Thoracic aorta (tissue), 2 donors: Measurements from ENCODE around the gene PAK6. TPM values are rescaled to one million over a fixed set of nuclear protein-coding genes. Genes with fewer than 3 reads are reported as not detected.

ENCODE experiments used
- ATAC-seq: fragments of 150-250 bp; one replicate; pipeline ENCODE4 v1.8.0; 2017; ENCODE audit warnings: low read depth; ENCODE audit not compliant: insufficient number of reproducible peaks, low FRiP score
- DNase-seq: peaks from one replicate; pipeline ENCODE4 v3.0.0-alpha.2; 2020; ENCODE audit warnings: low spot score
- H3K27ac ChIP-seq, 2 donors: fragments of 200-600 bp; sonication (generic); 1 replicate in 1 of 2; 2 replicates in 1 of 2; pipeline ENCODE4 v1.5.1; 2016; ENCODE audit warnings: mild to moderate bottlenecking in 2 of 2, moderate library complexity in 2 of 2
- H3K27me3 ChIP-seq: fragments of 200-600 bp; sonication (generic); replicated peaks from 2 replicates; pipeline ENCODE4 v1.6.0; 2016; ENCODE audit warnings: mild to moderate bottlenecking; ENCODE audit not compliant: insufficient read depth
- H3K36me3 ChIP-seq: fragments of 200-600 bp; sonication (generic); one replicate; pipeline ENCODE4 v1.5.1; 2016
- H3K4me1 ChIP-seq, 2 donors: fragments of 200-600 bp; sonication (generic); 1 replicate in 1 of 2; 2 replicates in 1 of 2; pipeline versions ENCODE4 v1.5.1 to v1.6.0; 2016; ENCODE audit warnings: low read depth in 2 of 2, mild to moderate bottlenecking in 1 of 2; ENCODE audit not compliant: control insufficient read depth in 1 of 2
- H3K4me3 ChIP-seq: fragments of 200-600 bp; sonication (generic); 2 replicates; pipeline ENCODE4 v1.5.1; 2016; ENCODE audit warnings: mild to moderate bottlenecking
- H3K9me3 ChIP-seq: fragments of 200-600 bp; sonication (generic); 2 replicates; pipeline ENCODE4 v1.5.1; 2016
- total RNA-seq, 2 donors: library from RNA; depleted of rRNA; stranded (reverse); fragments of >200 nt; gene quantifications; one replicate each; pipeline versions ENCODE4 v1.1.0 to v1.2.3, GENCODE V29; 2016
- TF ChIP-seq, protein P1 (sequence below): fragments of 200-600 bp; sonication (generic); IDR thresholded peaks from one replicate; pipeline ENCODE4 v1.5.1; 2019; ENCODE audit warnings: antibody characterized with exemption

PAK6 gene
- total RNA-seq, 2 donors from 2014 or later: 0.68 to 0.78 TPM

DNA sequence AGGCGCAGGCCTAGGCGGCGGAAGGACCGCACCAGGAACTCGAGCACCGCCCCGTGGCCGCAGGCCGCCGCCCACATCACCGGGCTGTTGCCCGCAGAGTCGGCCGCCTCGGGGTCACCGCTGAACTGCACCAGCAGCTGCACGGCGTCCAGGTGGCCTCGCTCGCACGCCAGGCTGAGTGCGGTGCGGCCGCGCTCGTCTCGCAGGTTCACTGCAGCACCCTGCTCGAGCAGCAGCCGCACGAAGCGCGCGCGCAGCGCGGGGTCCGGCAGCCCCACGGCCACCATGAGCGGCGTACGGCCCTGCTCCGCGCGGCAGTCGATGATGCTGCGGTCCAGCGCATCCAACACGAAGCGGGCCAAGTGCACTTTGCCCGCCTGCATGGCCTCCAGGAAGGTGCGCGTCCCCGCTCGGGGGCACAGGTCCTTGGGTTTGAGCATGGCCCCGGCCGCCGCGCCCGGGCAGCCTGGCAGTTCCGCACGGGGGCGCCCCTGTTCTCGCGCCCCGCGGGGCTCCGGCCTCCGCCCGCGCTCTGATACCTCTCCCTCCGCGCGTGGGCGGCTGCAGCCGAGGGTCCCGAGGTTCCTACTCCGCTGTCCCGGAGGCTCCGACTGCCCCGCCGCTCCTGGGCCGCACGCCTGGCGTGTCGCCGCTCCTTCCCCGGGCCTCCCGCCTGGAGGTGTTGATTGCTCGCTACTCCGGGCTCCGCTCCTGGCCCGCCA, 43.4 kb downstream of the PAK6 start:
- no peaks in the 10 kb centered on the region for H3K9me3 ChIP-seq
- DNase-seq (no peak), ATAC-seq (no peak)
- TF ChIP-seq, protein P1, sequence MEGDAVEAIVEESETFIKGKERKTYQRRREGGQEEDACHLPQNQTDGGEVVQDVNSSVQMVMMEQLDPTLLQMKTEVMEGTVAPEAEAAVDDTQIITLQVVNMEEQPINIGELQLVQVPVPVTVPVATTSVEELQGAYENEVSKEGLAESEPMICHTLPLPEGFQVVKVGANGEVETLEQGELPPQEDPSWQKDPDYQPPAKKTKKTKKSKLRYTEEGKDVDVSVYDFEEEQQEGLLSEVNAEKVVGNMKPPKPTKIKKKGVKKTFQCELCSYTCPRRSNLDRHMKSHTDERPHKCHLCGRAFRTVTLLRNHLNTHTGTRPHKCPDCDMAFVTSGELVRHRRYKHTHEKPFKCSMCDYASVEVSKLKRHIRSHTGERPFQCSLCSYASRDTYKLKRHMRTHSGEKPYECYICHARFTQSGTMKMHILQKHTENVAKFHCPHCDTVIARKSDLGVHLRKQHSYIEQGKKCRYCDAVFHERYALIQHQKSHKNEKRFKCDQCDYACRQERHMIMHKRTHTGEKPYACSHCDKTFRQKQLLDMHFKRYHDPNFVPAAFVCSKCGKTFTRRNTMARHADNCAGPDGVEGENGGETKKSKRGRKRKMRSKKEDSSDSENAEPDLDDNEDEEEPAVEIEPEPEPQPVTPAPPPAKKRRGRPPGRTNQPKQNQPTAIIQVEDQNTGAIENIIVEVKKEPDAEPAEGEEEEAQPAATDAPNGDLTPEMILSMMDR: no peak
- H3K36me3 ChIP-seq: no peaks in the 10 kb centered on the region
- H3K4me3 ChIP-seq: peak overlapping the region; percentile 66
- peaks cover 15% of the 10 kb centered on the region for H3K27me3 ChIP-seq
- H3K4me1 ChIP-seq: peaks cover 3 to 34% of the 10 kb centered on the region in 2 donors
- no peak overlapping the region for H3K27ac ChIP-seq

GRCh38 chr15:40282869-40283614, 44.2 kb downstream of the PAK6 start, which contains the start of gene ANKRD63:
Gene ANKRD63, minus strand, starts transcription at chr15:40283064. Its CDS starts 478 bp downstream, at chr15:40282586.
- ATAC-seq: no peak
- Histone ChIP-seq H3K36me3 (no peaks in the 10 kb centered on the region), H3K4me1 (peaks cover 3 to 34% of the 10 kb centered on the region in 2 donors), H3K27ac (no peak within 1 kb of the TSS), H3K9me3 (no peaks in the 10 kb centered on the region), H3K27me3 (peaks cover 15% of the 10 kb centered on the region), H3K4me3 (peak within 1 kb of the TSS; percentile 66)
- TF ChIP-seq, protein P1: no peak
- DNase-seq: no peak

GRCh38 chr15:40283615-40284300, 44.9 kb downstream of the PAK6 start:
- H3K4me3 ChIP-seq: no peak overlapping the region
- H3K27ac ChIP-seq: no peak overlapping the region
- H3K36me3 ChIP-seq: no peaks in the 10 kb centered on the region
- peaks cover 3 to 34% of the 10 kb centered on the region in 2 donors for H3K4me1 ChIP-seq
- ATAC-seq (no peak), DNase-seq (no peak)
- H3K9me3 ChIP-seq: no peaks in the 10 kb centered on the region
- peaks cover 15% of the 10 kb centered on the region for H3K27me3 ChIP-seq
- TF ChIP-seq, protein P1: no peak

DNA sequence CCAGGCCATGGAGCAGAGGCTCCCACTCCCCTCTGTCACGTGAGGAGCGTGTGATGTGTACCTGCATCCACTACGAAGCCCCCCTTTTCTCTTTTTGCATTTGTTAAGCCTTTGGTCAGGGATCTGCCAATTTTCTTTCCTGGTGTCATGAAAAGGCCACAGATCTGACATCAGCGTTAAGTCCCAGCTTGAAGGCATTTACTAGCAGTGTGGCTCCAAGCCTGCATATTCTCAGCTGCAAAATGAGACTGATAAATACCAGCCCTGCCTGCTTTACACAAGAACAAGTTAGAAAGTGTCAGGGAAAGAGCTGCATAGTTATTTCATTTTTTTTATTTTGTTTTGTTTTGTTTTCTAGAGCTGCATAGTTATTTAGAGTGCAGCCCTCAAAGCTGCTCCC, 46.3 kb downstream of the PAK6 start:
- Histone ChIP-seq H3K27me3 (peaks cover 14% of the 10 kb centered on the region), H3K4me3 (no peak overlapping the region), H3K9me3 (no peaks in the 10 kb centered on the region), H3K36me3 (no peaks in the 10 kb centered on the region), H3K4me1 (peaks cover 3 to 24% of the 10 kb centered on the region in 2 donors), H3K27ac (no peak overlapping the region)
- DNase-seq: no peak
- no peak for ATAC-seq
- TF ChIP-seq, protein P1: no peak

- TF ChIP-seq, protein P1: no peak
- H3K36me3 ChIP-seq: no peaks in the 10 kb centered on the region
- peaks cover 3 to 24% of the 10 kb centered on the region in 2 donors for H3K4me1 ChIP-seq
- no peak overlapping the region for H3K4me3 ChIP-seq
- DNase-seq (no peak), ATAC-seq (no peak)
- H3K27me3 ChIP-seq: peaks cover 10% of the 10 kb centered on the region
- no peaks in the 10 kb centered on the region for H3K9me3 ChIP-seq
- H3K27ac ChIP-seq: no peak overlapping the region
These were observed 46.7 kb downstream of the PAK6 start for GRCh38 chr15:40285554-40286011.
